A673 (cell line): ENCODE results near the gene IDH2. TPM values are rescaled to one million over a fixed set of nuclear protein-coding genes. Genes with fewer than 3 reads are reported as not detected.

Experiments
- BruUV-seq: library from RNA; stranded (reverse); fragments of 400-500 nt; replicated peaks from 2 replicates; lab custom pipeline; 2021; lab: Mats Ljungman, UMichigan
- CTCF ChIA-PET: fragments of 300-600 bp; sonication (Branson Sonifier 250); formaldehyde crosslinking; loops from one replicate; lab custom pipeline; 2022; ENCODE audit warnings: antibody characterized with exemption; lab: Charles Lee
- POLR2A ChIA-PET: fragments of 300-600 bp; sonication (Branson Sonifier 250); formaldehyde crosslinking; loops from one replicate; lab custom pipeline; 2022; ENCODE audit warnings: antibody characterized with exemption; ENCODE audit not compliant: low non-redundant PET; lab: Charles Lee
- DNase-seq: peaks from one replicate; pipeline ENCODE4 v3.0.0-alpha.2; 2015; ENCODE audit warnings: low spot score
- H3K27ac ChIP-seq: fragments of 200-600 bp; sonication (generic); 2 replicates; pipeline ENCODE4 v1.5.1; 2016; ENCODE audit warnings: mixed run types, low read depth, mild to moderate bottlenecking, mixed read lengths, antibody characterized with exemption, low read length; ENCODE audit not compliant: poor library complexity, severe bottlenecking
- H3K27me3 ChIP-seq: fragments of 200-600 bp; sonication (generic); replicated peaks from 2 replicates; pipeline ENCODE4 v1.6.1; 2017; ENCODE audit warnings: mixed run types, low read depth, mild to moderate bottlenecking, mixed read lengths, antibody characterized with exemption, low read length; ENCODE audit not compliant: insufficient read depth, poor library complexity
- H3K36me3 ChIP-seq: fragments of 200-600 bp; sonication (generic); 2 replicates; pipeline ENCODE4 v1.6.1; 2016; ENCODE audit warnings: mixed run types, mild to moderate bottlenecking, mixed read lengths, antibody characterized with exemption, low read length; ENCODE audit not compliant: insufficient read depth, poor library complexity, severe bottlenecking
- H3K4me1 ChIP-seq: fragments of 200-600 bp; sonication (generic); 2 replicates; pipeline ENCODE4 v1.6.1; 2017; ENCODE audit warnings: mixed run types, mild to moderate bottlenecking, mixed read lengths, antibody characterized with exemption, low read length; ENCODE audit not compliant: insufficient read depth, poor library complexity, severe bottlenecking
- H3K4me3 ChIP-seq: fragments of 200-600 bp; sonication (generic); 2 replicates; pipeline ENCODE4 v1.5.1; 2016; ENCODE audit warnings: low read depth, mixed run types, mild to moderate bottlenecking, mixed read lengths, low read length; ENCODE audit not compliant: poor library complexity, severe bottlenecking
- H3K9me3 ChIP-seq: fragments of 200-600 bp; sonication (generic); 2 replicates; pipeline ENCODE4 v1.6.1; 2016; ENCODE audit warnings: mixed run types, low read depth, mild to moderate bottlenecking, mixed read lengths, antibody characterized with exemption, low read length; ENCODE audit not compliant: poor library complexity, severe bottlenecking
- CTCF ChIP-seq: fragments of 300-800, 200-600 bp; sonication (generic); conservative IDR thresholded peaks from 2 replicates; pipeline ENCODE4 v1.5.1; 2017; ENCODE audit warnings: low read depth, mild to moderate bottlenecking, antibody characterized with exemption, low read length, moderate library complexity, mixed read lengths
- EZH2 ChIP-seq: fragments of 200-600 bp; sonication (generic); IDR thresholded peaks from 2 replicates; pipeline ENCODE4 v1.6.1; 2017; ENCODE audit warnings: borderline replicate concordance, low read depth, mild to moderate bottlenecking, mixed read lengths, antibody characterized with exemption, low read length; ENCODE audit not compliant: poor library complexity, severe bottlenecking
- intact Hi-C: fragments of 100-400 bp; cut with micrococcal nuclease; formaldehyde crosslinking; loops from one replicate; pipeline ENCODE4 v1.10.0; 2022; ENCODE audit not compliant: unreplicated experiment
- total RNA-seq: library from RNA; stranded (reverse); gene quantifications from 2 replicates; pipeline ENCODE4 v1.2.3, GENCODE V29; 2021

IDH2 gene
- total RNA-seq, 1 experiment from 2014 or later = 99.0 TPM

- Histone ChIP-seq H3K27me3 (no peaks in the 10 kb centered on the region), H3K27ac (no peak overlapping the region), H3K4me1 (no peaks in the 10 kb centered on the region), H3K36me3 (no peaks in the 10 kb centered on the region), H3K9me3 (no peaks in the 10 kb centered on the region), H3K4me3 (no peak overlapping the region)
- CTCF ChIA-PET = interaction anchor here (1.0 kb wide), 1 partner anchor 263 kb away, joined by 4 read pairs; no protein-coding TSS in a partner anchor
- DNase-seq = no peak
- POLR2A ChIA-PET = no interaction called here
- intact Hi-C loops = no loop called here
- TF ChIP-seq EZH2 (no peak), CTCF (no peak)
- no TSS peak for BruUV-seq
Observed at GRCh38 chr15:90138071-90138833, 36.0 kb upstream of the IDH2 start.

- TF ChIP-seq EZH2 (no peak), CTCF (no peak)
- ChIA-PET CTCF (no interaction called here), POLR2A (no interaction called here)
- DNase-seq = no peak
- Histone ChIP-seq H3K9me3 (no peaks in the 10 kb centered on the region), H3K36me3 (no peaks in the 10 kb centered on the region), H3K4me1 (no peaks in the 10 kb centered on the region), H3K4me3 (no peak overlapping the region), H3K27me3 (no peaks in the 10 kb centered on the region), H3K27ac (no peak overlapping the region)
- BruUV-seq = no TSS peak
- intact Hi-C loops = no loop called here
Observed at GRCh38 chr15:90132437-90132836, 30.2 kb upstream of the IDH2 start.

GRCh38 chr15:90131848-90132247 lies 29.6 kb upstream of the IDH2 start:
- BruUV-seq = no TSS peak
- DNase-seq = no peak
- intact Hi-C loops = no loop called here

More at GRCh38 chr15:90131848-90132247, 29.6 kb upstream of the IDH2 start:
- no peaks in the 10 kb centered on the region for H3K9me3 ChIP-seq
- H3K4me3 ChIP-seq = no peak overlapping the region
- ChIA-PET CTCF (no interaction called here), POLR2A (no interaction called here)
- no peaks in the 10 kb centered on the region for H3K27me3 ChIP-seq
- no peak for TF ChIP-seq CTCF
- TF ChIP-seq EZH2 = no peak
- H3K27ac ChIP-seq = no peak overlapping the region
- H3K36me3 ChIP-seq = no peaks in the 10 kb centered on the region
- no peaks in the 10 kb centered on the region for H3K4me1 ChIP-seq
